Uterus (tissue), 2 donors: ENCODE results near the gene ABHD8.

Source experiments
- POLR2A ChIP-seq, 2 donors: fragments of 450-650 bp; IDR thresholded peaks; one replicate each; pipeline ENCODE4 v1.6.1; 2016; ENCODE audit warnings: antibody characterized with exemption in 2 of 2, mild to moderate bottlenecking in 1 of 2, moderate library complexity in 1 of 2
- TF ChIP-seq, protein P1 (sequence below), 4 experiments: fragments of 200-600 bp in 2 of 4; fragments of 450-650 bp in 2 of 4; sonication (generic) in 2 of 4; IDR thresholded peaks; one replicate each; pipeline ENCODE4 v1.5.1; 2016 to 2019; ENCODE audit warnings: antibody characterized with exemption in 4 of 4, mild to moderate bottlenecking in 2 of 4, moderate library complexity in 1 of 4

DNA sequence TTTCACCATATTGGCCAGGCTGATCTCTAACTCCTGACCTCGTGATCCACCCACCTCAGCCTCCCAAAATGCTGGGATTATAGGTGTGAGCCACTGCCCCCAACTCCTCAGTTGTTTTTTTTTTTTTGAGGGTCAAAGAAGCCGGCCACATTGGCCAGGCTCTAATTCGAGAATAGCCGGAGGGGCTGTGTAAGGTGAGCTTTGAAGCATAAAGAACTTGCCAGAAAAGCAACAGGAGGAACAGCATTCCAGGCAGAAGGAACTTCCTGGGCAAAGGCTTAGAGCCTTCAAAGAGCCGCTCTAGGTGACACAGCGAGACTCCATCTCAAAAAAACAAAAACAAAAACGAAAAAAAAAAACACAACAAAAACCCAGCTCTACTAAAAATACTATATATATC, 37.2 kb downstream of the ABHD8 start:
- TF ChIP-seq, protein P1, sequence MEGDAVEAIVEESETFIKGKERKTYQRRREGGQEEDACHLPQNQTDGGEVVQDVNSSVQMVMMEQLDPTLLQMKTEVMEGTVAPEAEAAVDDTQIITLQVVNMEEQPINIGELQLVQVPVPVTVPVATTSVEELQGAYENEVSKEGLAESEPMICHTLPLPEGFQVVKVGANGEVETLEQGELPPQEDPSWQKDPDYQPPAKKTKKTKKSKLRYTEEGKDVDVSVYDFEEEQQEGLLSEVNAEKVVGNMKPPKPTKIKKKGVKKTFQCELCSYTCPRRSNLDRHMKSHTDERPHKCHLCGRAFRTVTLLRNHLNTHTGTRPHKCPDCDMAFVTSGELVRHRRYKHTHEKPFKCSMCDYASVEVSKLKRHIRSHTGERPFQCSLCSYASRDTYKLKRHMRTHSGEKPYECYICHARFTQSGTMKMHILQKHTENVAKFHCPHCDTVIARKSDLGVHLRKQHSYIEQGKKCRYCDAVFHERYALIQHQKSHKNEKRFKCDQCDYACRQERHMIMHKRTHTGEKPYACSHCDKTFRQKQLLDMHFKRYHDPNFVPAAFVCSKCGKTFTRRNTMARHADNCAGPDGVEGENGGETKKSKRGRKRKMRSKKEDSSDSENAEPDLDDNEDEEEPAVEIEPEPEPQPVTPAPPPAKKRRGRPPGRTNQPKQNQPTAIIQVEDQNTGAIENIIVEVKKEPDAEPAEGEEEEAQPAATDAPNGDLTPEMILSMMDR (IDR thresholded peaks at IDR 0.05), result no peak
- no peak for TF ChIP-seq POLR2A (IDR thresholded peaks at IDR 0.05)
